Ishikawa (cell line): ENCODE data around the gene STK38L.

Experiments
- CEBPB ChIP-seq: IDR thresholded peaks from 2 replicates; pipeline ENCODE4 v1.6.1; 2012
- CREB1 ChIP-seq: IDR thresholded peaks from 2 replicates; pipeline ENCODE4 v1.6.1; 2012; ENCODE audit warnings: low read depth
- EGR1 ChIP-seq: IDR thresholded peaks from 2 replicates; pipeline ENCODE4 v1.6.1; 2012
- EP300 ChIP-seq: IDR thresholded peaks from 2 replicates; pipeline ENCODE4 v1.6.1; 2012; ENCODE audit warnings: borderline replicate concordance
- FOXM1 ChIP-seq: IDR thresholded peaks from 2 replicates; pipeline ENCODE4 v1.6.1; 2012; ENCODE audit warnings: low read depth, borderline replicate concordance
- NFIC ChIP-seq: IDR thresholded peaks from 2 replicates; pipeline ENCODE4 v1.6.1; 2012
- TAF1 ChIP-seq: IDR thresholded peaks from 2 replicates; pipeline ENCODE4 v1.6.1; 2012; ENCODE audit warnings: low read depth, mild to moderate bottlenecking
- TCF12 ChIP-seq: IDR thresholded peaks from 2 replicates; pipeline ENCODE4 v1.6.1; 2012; ENCODE audit warnings: low read depth
- TF ChIP-seq, protein P1 (sequence below): IDR thresholded peaks from 2 replicates; pipeline ENCODE4 v1.6.1; 2012
- TF ChIP-seq, protein P2 (sequence below): IDR thresholded peaks from 2 replicates; pipeline ENCODE4 v1.6.1; 2012; ENCODE audit warnings: low read depth, mild to moderate bottlenecking
- TF ChIP-seq, protein P3 (sequence below): IDR thresholded peaks from 2 replicates; pipeline ENCODE4 v1.6.1; 2012

DNA sequence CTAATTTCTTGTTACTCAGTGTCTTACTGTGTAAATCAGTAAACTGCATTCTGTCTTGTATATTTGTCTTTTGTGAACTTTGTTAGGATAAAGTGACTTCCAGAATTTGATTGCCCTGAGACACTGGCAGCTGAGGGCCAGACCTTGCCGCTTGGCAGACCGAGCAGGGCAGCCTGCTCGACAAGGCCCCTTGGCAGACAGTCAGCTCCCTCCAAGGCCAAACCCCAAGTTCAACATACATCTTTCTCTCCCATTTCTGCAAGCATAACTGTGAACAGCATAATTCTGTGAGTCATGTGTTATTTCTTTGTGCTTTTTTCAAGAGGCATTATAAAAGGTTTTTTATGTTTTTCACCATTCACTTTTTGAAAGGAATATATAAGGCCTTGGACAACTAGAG, 49.4 kb downstream of the STK38L start:
- TF ChIP-seq NFIC (no peak), TCF12 (no peak), TAF1 (no peak), FOXM1 (no peak), CREB1 (no peak), EP300 (no peak), EGR1 (no peak), CEBPB (no peak)
- TF ChIP-seq, protein P1, sequence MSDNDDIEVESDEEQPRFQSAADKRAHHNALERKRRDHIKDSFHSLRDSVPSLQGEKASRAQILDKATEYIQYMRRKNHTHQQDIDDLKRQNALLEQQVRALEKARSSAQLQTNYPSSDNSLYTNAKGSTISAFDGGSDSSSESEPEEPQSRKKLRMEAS: no peak
- TF ChIP-seq, protein P2, sequence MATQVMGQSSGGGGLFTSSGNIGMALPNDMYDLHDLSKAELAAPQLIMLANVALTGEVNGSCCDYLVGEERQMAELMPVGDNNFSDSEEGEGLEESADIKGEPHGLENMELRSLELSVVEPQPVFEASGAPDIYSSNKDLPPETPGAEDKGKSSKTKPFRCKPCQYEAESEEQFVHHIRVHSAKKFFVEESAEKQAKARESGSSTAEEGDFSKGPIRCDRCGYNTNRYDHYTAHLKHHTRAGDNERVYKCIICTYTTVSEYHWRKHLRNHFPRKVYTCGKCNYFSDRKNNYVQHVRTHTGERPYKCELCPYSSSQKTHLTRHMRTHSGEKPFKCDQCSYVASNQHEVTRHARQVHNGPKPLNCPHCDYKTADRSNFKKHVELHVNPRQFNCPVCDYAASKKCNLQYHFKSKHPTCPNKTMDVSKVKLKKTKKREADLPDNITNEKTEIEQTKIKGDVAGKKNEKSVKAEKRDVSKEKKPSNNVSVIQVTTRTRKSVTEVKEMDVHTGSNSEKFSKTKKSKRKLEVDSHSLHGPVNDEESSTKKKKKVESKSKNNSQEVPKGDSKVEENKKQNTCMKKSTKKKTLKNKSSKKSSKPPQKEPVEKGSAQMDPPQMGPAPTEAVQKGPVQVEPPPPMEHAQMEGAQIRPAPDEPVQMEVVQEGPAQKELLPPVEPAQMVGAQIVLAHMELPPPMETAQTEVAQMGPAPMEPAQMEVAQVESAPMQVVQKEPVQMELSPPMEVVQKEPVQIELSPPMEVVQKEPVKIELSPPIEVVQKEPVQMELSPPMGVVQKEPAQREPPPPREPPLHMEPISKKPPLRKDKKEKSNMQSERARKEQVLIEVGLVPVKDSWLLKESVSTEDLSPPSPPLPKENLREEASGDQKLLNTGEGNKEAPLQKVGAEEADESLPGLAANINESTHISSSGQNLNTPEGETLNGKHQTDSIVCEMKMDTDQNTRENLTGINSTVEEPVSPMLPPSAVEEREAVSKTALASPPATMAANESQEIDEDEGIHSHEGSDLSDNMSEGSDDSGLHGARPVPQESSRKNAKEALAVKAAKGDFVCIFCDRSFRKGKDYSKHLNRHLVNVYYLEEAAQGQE: no peak
- TF ChIP-seq, protein P3, sequence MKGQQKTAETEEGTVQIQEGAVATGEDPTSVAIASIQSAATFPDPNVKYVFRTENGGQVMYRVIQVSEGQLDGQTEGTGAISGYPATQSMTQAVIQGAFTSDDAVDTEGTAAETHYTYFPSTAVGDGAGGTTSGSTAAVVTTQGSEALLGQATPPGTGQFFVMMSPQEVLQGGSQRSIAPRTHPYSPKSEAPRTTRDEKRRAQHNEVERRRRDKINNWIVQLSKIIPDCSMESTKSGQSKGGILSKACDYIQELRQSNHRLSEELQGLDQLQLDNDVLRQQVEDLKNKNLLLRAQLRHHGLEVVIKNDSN: no peak
